Activated CD8-positive, alpha-beta memory T cell treated with anti-CD3 and anti-CD28 coated beads for 1 hour (primary cell): ENCODE results near the gene AHCY.
"Not testable (repeated sequence)": the region's sequence is repeated elsewhere in the genome, so short reads cannot be mapped to it uniquely, and the experiment has no call there.

ENCODE experiments used
- DNase-seq, 2 donors: peaks; one replicate each; pipeline ENCODE4 v3.0.0-alpha.2; 2020; ENCODE audit warnings: low read depth in 1 of 2; ENCODE audit errors: extremely low read depth in 1 of 2

The AHCY gene

DNA sequence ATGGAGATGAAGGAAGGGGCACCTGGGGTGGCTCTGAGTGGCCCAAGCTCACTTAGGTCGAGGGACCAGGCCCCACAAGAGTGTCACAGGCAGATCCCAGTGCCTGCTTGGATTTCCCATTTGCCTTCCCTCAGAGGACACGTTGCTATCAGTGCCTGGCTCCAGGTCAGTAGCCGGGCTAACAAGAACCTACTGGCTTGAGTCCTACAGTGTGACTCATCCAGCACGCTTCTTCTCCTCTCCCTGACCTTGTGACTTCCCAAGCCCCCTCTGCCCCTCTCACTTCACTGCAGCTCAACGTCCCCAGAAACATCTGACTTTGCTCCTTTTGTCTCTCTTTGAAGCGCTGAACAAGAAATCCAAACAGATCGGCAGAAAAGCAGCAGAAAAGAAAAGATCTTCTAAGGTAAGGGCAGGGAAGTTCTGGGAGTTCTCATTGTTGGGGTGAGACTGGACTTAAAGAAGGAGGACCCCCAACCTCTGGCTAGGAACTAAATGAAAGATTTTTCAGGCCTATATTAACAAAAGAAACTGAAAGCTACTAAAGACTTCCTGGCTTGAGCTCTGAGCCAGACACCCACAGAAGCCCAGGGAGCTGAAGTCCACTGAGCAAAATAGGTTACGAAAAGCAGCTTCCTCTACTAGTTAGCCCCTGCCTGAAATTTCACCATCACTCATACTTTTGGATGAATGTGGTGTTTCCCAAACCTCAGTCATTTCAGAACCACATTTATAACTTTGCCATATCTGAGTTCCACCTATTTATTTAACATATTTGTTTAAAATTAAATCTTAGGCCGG lies 40.5 kb downstream of the AHCY start:
- DNase-seq, result no peak

DNA sequence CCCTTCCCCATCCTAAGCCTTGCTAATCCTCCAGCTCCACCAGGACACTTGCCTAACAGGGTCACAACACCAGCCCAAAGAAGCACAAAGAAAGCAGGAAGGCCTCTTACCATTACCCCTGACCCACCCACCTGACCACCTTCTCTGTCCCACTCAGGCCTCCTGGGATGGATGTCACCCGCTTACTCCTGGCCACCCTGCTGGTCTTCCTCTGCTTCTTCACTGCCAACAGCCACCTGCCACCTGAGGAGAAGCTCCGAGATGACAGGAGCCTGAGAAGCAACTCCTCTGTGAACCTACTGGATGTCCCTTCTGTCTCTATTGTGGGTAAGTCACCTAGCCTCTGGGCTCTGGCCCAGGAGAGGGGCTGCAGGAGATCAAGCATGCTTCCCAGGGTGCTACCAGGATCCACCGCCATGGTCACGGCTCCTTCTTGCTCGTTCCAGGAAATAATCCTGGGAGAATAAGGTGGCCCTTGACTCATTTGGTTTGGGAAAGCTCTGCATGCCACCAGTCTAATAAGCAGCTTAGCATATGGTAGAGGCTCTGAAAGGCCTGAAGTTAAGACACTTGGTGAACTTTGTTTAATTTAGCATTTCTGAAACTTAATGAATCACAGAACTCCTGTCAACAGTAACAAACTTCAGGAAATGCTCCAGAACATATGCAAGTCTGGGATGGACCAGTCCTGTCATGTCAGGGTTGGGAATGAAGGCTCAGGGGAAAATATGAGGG lies 42.8 kb downstream of the AHCY start:
- DNase-seq, result no peak

DNA sequence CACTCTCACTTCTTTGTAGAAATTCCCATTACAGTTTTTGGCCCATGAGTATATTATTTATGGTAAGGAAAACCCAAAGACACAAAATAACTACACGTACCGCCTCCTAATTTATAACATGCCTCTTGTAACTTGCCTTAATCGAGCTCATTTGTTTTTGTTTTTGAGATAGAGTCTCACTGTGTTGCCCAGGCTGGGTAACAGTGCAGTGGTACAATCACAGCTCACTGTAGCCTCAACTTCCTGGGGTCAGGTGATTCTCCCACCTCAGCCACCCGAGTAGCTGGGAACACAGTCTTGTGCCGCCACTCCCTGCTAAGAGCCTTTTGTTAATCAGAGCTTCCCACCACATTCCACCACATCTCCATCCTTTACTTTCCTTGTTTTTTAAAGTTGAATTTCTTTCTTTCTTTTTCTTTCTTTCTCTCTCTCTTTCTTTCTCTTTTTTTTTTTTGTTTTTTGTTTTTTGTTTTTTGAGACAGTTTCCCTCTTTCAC lies 46.5 kb downstream of the AHCY start:
- DNase-seq, result no peak

DNA sequence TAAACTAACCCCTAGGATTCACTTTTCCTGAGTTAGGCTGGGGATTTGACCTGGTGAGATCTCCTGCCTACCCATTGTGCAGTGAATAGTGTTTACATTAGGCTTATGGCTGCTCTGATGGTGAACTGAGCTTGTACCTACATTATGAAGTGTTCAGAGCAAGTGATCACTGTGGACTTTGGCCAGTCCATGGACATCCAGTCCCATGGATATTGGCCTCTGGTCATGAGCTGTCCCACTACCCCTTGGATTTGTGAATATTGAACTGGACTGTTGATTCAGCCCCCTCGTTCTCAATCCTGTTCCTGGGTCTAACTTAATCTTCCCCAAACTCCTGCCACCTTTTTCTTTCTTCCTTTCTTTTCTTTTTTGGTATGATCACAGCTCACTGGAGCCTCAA lies 48.2 kb downstream of the AHCY start:
- DNase-seq, result no peak

DNA sequence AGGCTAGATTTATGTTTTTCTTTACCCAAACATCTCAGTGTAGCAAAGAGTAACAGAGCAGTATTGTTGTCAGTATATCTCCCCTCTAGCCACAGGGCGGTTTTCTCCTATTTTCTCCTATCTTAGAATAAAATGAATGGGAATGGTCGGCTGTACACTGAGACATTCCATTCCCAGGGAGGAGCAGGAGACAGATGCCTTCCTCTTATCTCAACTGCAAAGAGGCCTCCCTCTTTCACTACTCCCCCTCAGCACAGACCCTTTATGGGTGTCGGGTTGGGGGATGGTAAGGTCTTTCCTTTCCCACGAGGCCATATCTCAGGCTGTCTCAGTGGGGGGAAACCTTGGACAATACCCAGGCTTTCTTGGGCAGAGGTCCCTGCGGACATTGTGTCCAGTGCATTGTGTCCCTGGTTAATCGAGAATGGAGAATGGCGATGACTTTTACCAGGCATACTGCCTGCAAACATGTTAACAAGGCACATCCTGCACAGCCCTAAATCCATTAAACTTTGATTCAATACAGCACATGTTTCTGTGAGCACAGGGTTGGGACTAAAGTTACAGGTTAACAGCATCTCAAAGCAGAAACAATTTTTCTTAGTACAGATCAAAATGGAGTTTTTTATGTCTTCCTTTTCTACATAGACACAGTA lies 50.6 kb downstream of the AHCY start:
- DNase-seq, result not testable (repeated sequence)

DNA sequence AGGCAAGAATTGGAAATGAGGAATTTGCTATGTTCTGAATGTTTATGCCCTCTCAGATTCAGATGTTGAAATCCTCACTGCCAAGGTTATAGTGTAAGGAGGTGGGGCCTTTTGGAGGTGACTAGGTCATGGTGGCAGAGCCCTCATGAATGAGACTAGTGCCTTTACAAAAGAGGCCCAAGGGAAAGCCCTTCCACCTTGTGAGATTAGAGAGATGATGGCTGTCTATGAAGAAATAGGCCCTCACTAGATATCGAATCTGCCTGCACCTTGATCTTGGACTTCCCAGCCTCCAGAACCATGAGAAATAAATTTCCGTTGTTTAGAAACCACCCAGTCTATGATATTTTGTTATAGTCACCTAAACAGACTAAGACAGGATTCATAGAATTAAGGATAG lies 51.5 kb downstream of the AHCY start:
- no peak for DNase-seq

DNA sequence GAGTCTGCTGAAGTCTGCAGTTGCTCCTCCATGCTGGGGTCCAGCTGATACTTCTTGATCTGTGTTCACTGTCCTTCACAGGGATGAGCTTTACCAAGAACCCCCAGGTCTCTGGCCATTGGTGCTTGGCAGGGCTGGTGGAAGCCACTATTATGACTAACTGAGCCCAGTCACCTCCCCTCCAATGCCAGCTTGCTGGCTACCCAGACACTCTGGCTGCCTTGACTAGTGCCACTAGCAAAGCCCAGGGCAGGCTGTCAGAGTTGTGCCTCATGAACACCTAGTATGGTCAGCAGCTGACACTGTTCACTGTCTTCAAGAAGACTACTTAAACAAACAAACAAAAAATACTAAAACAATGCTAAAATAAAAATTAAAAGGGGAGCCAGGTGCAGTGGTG lies 53.1 kb downstream of the AHCY start:
- DNase-seq, result no peak

DNA sequence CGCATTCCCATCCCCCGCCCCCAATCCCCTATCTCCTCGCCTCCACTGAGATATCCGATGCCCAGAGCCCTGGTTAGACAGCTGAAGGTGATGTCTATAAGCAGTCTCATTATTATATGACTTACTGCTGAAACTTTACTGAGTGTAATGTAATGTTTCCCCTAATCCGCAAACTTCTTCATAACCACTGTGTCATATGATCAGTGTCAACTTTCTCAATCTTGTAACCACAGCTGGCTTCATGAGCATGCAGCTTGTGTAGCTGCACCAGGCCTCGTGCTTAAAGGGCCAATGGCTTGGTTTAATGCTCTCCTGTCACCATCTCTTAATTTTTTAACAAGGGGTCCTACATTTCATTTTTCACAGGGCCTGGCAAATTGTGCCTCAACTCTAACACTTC lies 53.9 kb downstream of the AHCY start:
- DNase-seq, result no peak

DNA sequence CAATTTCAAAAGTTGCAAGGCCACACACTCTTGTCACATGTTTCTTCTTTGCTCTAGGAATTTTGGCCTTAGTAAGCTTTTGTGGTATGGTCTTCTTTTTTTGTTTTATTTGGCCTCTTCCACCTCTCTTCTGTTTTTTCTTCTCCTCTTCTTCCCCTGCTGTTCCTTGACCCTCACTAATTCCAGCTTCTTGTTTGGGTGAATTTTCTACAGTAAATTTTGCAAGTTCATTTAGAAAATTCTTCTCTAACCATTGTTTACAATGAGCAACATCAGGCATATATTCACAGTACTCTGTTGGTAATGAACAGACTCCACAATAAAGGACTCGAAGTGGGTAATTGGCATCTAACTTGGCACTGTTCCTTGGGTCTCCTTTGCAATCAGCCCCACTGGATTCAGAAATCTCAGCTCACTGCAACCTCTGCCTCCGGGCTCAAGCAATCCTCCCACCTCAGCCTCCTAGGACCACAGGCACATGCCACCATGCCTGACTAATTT lies 57.0 kb downstream of the AHCY start:
- no peak for DNase-seq

DNA sequence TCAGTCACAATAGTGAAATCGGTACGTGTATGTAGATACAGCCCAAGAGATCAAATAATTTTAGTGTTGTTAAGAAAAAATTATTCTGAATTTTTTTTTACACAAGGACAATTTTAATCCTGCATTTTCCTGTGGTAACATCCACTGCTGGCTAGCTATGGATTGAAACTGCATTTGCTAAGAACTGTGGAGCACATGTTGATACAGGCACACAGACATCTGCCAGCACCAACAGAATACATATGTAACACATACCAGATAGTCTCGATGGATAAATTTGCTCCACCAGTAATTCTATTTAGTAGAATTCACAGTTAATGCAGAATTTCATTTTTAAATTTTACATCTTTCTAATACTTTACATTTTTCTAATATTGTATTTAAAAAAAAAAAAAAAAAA lies 59.8 kb downstream of the AHCY start:
- no peak for DNase-seq

DNA sequence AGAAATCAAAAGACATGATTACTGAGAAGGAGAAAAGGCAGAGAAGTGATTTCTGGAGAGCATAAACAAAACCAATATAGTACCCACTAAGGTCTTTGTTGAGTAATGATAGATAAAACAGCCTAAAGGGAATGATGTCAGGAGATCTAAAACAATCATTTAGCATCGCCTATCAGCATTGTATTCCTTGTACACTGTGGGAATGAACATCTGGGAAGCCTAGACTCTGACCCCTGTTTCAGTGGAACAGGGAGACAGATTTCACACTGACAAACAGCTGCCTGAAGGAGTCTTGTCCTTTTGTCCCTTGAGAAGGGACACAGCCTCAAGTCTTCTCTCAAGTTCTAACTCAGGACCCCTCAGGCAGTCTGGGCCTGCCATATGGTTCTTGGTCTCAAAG lies 60.3 kb downstream of the AHCY start:
- no peak for DNase-seq

DNA sequence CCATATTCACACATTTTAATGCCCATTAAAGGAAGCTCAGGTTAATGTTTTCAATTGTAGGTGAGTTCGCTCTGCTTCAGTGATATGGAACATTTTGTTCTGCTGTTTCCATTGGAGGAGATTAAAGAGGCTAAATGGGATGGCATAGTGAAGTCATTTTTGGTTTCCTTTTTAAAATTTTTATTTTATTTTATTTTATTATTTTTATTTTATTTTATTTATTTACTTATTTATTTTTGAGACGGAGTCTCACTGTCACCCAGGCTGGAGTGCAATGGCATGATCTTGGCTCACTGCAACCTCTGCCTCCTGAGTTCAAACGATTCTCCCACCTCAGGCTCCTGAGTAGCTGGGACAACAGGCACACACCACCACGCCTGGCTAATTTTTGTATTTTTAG lies 61.1 kb downstream of the AHCY start:
- DNase-seq, result not testable (repeated sequence)

DNA sequence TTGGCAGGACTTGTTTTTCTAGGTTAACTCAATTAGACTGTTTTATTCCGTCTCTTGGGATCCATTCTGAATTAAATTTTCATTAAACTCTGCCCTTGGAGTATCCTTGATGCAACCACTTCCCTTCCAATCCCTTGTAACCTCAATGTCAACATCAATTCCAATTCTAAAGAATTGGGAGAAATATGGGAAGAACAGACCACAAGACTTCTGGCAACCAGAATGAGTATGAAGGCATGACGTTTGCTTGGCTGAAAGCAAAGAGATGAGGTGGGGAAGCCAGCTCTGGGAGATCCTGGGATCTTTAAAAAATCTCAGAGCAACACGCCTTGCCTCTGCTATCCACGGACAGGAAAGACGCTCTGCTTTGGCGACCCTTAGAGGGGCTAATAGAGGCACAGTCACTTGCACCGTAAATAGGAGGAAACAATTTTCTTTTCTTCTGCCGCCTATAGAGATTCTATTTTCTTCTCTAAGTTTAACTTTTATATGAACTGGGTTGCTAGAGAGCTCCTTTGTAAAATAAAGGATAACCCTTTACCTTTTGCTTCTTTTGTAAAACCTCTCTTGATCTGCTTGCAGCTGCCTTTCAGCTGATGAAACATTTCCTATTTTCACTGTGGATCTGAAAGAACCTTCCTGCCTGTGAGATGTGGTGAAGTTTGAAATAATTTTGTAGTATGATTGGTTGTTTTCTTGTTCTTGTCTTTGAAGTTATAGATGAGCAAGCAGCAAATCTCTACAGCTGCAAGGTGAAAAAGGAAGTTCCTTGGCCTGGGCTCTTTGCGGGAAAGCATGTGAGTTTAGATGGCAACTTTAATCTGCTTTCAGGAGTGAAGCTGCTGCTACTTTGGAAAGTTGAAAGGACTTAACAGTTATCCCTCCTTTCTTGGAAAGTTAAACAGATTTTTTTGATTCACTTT lies 62.2 kb downstream of the AHCY start, which contains the start of gene ASIP:
ASIP (plus strand) TSS at position 731 of the 923 bp plus-strand sequence. CDS start 18,952 bp downstream, outside the sequence.
- DNase-seq, result no peak

DNA sequence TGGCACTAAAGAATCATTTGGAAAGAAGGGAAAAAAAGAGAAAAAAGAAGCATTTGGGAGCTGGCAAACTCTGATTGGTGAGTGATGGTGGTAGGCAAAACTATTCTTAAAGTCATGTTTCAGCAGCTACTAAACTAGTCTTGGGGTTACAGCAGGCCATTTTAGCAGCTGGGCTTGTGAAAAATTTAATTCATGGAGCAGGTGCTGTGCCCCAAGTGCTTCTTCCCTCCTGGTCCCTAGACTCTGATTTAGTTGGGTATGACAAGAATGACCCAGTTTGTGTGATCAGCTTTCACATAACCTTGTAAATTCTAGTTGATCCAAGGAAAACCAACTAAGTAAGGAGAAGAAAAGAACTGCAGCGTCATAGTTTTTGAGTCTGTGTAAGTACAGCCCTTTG lies 63.0 kb downstream of the AHCY start:
- DNase-seq, result no peak

DNA sequence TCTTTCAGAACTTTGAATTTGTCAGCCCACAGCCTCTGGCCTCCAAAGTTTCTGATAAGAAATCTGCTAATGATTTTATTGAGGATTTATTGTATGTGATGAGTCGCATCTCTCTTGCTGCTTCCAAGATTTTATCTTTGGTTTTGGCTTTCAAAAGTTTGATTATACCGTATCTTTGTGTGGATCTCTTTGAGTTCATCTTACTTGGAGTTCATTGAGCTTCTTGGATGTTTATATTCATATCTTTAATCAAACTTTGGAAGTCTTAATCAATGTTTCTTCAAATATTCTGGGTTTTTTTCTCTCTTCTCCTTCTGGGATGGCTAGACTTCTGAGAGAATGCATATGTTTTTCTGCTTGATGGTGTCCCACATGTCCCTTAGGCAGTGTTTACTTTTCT lies 65.2 kb downstream of the AHCY start:
- no peak for DNase-seq

DNA sequence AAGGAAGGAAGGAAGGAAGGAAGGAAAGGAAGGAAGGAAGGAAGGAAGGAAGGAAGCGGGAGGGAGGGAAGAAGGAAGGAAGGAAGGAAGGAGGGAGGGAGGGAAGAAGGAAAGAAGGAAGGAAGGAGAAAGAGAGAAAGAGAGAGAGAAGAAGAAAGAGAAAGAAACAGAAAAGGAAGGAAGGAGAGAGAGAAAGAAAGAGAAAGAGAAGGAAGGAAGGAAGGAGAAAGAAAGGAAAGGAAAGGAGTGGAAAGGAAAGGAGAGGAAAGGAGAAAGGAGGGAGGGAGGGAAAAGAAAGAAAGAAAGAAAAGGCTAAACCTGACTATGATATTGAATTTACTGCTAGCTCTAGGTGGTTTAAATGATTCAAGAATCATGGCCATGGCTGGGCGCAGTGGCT lies 67.3 kb downstream of the AHCY start:
- DNase-seq, result no peak

DNA sequence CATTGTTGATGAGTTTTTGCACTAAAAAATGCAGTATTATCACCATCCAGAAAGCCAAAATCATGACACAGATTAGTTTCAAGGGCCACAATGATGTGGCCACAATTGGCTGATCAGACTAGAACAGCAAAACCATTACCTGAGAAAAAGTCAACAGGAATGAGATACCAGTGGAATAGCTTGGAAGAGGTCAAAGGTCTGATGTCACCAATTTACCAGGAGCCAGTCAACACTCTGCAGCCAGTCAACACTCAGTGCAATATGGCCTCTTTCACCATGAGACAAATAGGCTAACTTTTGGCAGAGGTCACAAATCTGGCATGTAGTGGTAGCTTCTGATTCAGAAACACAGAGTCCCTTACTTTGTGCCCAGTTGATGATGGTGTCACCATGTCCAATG lies 69.5 kb downstream of the AHCY start:
- no peak for DNase-seq

DNA sequence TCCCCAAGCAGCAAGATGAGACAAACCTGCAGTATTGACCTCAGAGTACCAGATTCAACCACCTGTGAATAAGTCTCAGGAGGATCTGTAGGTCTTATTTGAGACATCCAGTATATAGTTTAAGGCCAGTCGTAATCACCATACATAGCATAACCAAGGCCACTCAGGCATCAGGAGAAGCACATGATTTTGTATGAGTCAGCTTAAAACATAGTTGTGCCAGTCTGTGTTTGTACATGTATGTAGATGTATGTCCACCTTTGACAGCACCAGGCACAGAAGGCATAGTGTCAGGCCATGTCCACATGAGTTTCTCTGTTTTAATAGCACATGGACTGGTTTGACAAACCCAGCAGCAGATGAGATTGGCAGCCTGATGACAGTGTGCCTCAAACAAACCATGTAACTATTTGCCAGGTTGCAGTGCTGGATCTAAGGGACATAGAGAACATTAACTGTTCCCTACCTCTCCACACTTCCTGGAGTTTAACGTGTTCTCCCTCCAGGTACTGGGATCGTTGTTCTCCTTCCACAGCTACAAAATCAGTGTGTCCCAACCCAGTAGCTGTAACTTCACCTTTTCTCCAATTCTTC lies 70.6 kb downstream of the AHCY start:
- no peak for DNase-seq

DNA sequence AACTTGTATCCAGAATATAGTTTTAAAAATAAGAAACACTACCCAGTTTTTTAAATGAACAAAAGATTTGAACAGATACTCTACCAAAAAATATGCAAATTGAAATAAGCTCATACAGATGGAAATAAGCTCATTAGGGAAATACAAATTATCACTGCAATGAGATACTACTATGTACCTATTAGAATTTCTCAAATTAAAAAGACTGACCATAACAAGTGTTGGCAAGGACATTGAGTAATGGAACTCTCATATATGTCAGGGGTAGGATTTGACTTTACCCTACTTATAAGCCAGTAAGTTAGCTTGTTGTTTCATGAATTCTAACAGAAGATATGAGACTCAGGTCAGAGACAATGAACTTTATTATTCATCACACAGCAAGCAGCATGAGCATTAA lies 71.5 kb downstream of the AHCY start:
- DNase-seq, result no peak
